MM.1S (cell line): ENCODE measurements around the gene CST1.
"Not testable (repeated sequence)": the region's sequence is repeated elsewhere in the genome, so short reads cannot be mapped to it uniquely, and the experiment has no call there.

Source experiments
- EZH2 ChIP-seq: fragments of 300-600 bp; sonication (generic); optimal IDR thresholded peaks from 2 replicates; pipeline ENCODE3; 2017; ENCODE audit warnings: low read depth, mild to moderate bottlenecking, antibody characterized with exemption, low read length, mixed read lengths
- EZH2phosphoT487 ChIP-seq: fragments of 300-600 bp; sonication (generic); IDR thresholded peaks from 2 replicates; pipeline ENCODE4 v1.6.1; 2018; ENCODE audit warnings: antibody characterized with exemption, low read length
- TF ChIP-seq, protein P1 (sequence below): fragments of 300-600 bp; sonication (generic); IDR thresholded peaks from 2 replicates; pipeline ENCODE4 v1.5.1; 2016; ENCODE audit warnings: antibody characterized with exemption, low read length, mixed read lengths

DNA sequence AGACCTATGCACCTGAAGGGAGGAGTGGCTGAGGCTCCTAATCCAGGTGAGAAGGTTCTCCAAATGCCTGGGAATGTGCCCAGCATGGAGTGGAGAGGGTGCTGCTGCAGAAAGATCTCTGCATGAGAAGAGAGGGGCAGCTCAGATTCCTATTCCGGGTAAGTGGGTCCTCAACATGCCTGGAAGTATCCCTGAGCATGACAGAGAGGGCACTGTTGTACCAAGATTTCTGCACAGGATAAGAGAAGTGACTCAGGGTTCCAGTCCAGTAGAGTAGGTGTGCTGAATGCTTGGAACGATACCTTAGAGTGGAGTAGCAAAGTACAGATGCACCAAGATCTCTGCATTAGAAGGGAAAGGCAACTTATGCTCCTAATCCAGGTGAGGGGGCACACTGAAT, 15.8 kb downstream of the CST1 start:
- TF ChIP-seq, protein P1, sequence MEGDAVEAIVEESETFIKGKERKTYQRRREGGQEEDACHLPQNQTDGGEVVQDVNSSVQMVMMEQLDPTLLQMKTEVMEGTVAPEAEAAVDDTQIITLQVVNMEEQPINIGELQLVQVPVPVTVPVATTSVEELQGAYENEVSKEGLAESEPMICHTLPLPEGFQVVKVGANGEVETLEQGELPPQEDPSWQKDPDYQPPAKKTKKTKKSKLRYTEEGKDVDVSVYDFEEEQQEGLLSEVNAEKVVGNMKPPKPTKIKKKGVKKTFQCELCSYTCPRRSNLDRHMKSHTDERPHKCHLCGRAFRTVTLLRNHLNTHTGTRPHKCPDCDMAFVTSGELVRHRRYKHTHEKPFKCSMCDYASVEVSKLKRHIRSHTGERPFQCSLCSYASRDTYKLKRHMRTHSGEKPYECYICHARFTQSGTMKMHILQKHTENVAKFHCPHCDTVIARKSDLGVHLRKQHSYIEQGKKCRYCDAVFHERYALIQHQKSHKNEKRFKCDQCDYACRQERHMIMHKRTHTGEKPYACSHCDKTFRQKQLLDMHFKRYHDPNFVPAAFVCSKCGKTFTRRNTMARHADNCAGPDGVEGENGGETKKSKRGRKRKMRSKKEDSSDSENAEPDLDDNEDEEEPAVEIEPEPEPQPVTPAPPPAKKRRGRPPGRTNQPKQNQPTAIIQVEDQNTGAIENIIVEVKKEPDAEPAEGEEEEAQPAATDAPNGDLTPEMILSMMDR = not testable (repeated sequence)
- TF ChIP-seq EZH2, EZH2phosphoT487: not testable (repeated sequence)
